Right hindlimb (tissue), 1 donor: Measurements from ENCODE around the gene INTS14.
"Not testable (repeated sequence)": the region's sequence is repeated elsewhere in the genome, so short reads cannot be mapped to it uniquely, and the experiment has no call there.

ENCODE experiments used
- DNase-seq: peaks from one replicate; pipeline ENCODE4 v3.0.0-alpha.2; 2018

The INTS14 gene

GRCh38 chr15:65630760-65631159 is 19.8 kb upstream of the INTS14 start:
- no peak for DNase-seq

GRCh38 chr15:65629548-65629947 is 18.6 kb upstream of the INTS14 start:
- DNase-seq, result no peak

GRCh38 chr15:65626856-65627255 is 15.9 kb upstream of the INTS14 start:
- DNase-seq, result no peak

GRCh38 chr15:65623103-65623502 is 12.2 kb upstream of the INTS14 start:
- DNase-seq, result no peak

- no peak for DNase-seq
Observed at GRCh38 chr15:65621638-65622037, 10.7 kb upstream of the INTS14 start, which contains the start of gene SLC24A1. Gene SLC24A1, plus strand, starts transcription at chr15:65621938. Its CDS starts 2,143 bp downstream, at chr15:65624081.

- DNase-seq, result no peak
Observed at GRCh38 chr15:65620833-65621232, 9.9 kb upstream of the INTS14 start.

GRCh38 chr15:65619626-65620290 is 8.8 kb upstream of the INTS14 start:
- DNase-seq, result no peak

GRCh38 chr15:65618560-65619109 is 7.7 kb upstream of the INTS14 start:
- no peak for DNase-seq

- not testable (repeated sequence) for DNase-seq
Observed at GRCh38 chr15:65615887-65616286, 5.0 kb upstream of the INTS14 start.

- DNase-seq, result no peak
Observed at GRCh38 chr15:65612949-65613744, 2.2 kb upstream of the INTS14 start.

- DNase-seq, result no peak
Observed at GRCh38 chr15:65612616-65612946, 1.6 kb upstream of the INTS14 start.

- DNase-seq, result no peak
Observed at GRCh38 chr15:65611888-65612615, 1.1 kb upstream of the INTS14 start.

GRCh38 chr15:65603559-65603958 is 7.4 kb downstream of the INTS14 start:
- DNase-seq, result no peak

- DNase-seq, result no peak
Observed at GRCh38 chr15:65603134-65603533, 7.8 kb downstream of the INTS14 start.

GRCh38 chr15:65599677-65600076 is 11.3 kb downstream of the INTS14 start:
- DNase-seq, result no peak

GRCh38 chr15:65598468-65598867 is 12.5 kb downstream of the INTS14 start:
- no peak for DNase-seq

- no peak for DNase-seq
Observed at GRCh38 chr15:65595960-65596359, 15.0 kb downstream of the INTS14 start.

GRCh38 chr15:65587094-65587493 is 23.8 kb downstream of the INTS14 start:
- DNase-seq, result no peak

GRCh38 chr15:65584241-65584640 is 26.7 kb downstream of the INTS14 start:
- no peak for DNase-seq

- DNase-seq, result peak; percentile 26
Observed at GRCh38 chr15:65583701-65584100, 27.2 kb downstream of the INTS14 start.

- no peak for DNase-seq
Observed at GRCh38 chr15:65580287-65580686, 30.6 kb downstream of the INTS14 start.

- no peak for DNase-seq
Observed at GRCh38 chr15:65579762-65580161, 31.2 kb downstream of the INTS14 start.
